Left renal cortex interstitium (tissue), 4 donors: ENCODE data around the gene FAF2. TPM values are rescaled to one million over a fixed set of nuclear protein-coding genes. Genes with fewer than 3 reads are reported as not detected.
"Not testable (repeated sequence)": the region's sequence is repeated elsewhere in the genome, so short reads cannot be mapped to it uniquely, and the experiment has no call there.

Experiments
- DNase-seq, 4 donors: peaks; one replicate each; pipeline ENCODE4 v3.0.0-alpha.2; 2013; ENCODE audit warnings: low read depth in 4 of 4, low spot score in 2 of 4, missing footprints in 1 of 4
- polyA plus RNA-seq, 4 donors: library from polyadenylated mRNA; unstranded; fragments of 120-200 nt; gene quantifications; one replicate each; pipeline ENCODE4 v1.2.1, GENCODE V29; 2013; ENCODE audit not compliant: insufficient read length in 4 of 4

The FAF2 gene
- 10 to 100 TPM; 43.6 to 48.5 (median 46.6) TPM for polyA plus RNA-seq

GRCh38 chr5:176447978-176448608, at the start of gene FAF2:
TSS of gene FAF2 (plus strand) at chr5:176448385. CDS start at chr5:176448408, 23 bp downstream.
- peak; percentile 93 to 98 (median 96) for DNase-seq

DNA sequence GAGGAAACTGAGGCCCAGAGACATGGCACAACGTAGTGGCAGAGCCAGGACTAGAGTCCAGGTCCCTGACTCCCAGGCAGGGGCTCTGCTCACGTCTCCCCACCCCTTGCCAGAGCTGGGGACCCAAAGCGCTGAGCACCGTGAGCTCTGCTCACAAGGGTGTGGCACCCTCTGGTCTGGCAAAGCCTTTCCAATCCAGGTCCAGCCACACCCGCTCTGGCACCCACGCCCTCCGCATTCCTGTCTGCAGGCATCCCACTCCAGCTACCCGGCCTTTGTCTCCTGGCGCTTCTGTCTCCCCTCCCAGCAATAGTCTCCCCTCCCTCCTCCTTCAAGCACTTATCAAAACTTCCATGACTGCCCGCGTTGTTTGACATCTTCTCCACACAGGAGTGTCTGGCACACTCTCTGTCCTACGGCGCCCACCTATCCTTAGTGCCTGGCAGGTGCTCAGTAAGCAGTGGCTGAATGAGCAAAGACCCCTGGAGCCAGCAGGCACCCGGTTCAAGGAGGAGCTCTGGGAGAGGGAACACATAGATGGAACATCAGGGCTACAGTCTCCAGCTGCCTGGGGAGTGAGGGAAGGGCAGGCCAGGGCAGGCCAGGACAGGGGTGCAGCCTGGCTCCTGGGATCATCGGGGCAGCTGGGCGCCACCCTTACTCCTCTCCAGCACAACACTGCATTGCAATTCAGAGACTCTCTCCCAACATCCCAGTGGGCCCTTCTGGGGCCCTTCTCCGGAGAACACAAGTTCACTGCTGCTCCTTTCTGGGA, 47.6 kb upstream of the FAF2 start:
- DNase-seq, result no peak

- no peak for DNase-seq
Observed at GRCh38 chr5:176401281-176402205, 46.6 kb upstream of the FAF2 start.

- no peak for DNase-seq
Observed at GRCh38 chr5:176405656-176406435, 42.3 kb upstream of the FAF2 start.

DNA sequence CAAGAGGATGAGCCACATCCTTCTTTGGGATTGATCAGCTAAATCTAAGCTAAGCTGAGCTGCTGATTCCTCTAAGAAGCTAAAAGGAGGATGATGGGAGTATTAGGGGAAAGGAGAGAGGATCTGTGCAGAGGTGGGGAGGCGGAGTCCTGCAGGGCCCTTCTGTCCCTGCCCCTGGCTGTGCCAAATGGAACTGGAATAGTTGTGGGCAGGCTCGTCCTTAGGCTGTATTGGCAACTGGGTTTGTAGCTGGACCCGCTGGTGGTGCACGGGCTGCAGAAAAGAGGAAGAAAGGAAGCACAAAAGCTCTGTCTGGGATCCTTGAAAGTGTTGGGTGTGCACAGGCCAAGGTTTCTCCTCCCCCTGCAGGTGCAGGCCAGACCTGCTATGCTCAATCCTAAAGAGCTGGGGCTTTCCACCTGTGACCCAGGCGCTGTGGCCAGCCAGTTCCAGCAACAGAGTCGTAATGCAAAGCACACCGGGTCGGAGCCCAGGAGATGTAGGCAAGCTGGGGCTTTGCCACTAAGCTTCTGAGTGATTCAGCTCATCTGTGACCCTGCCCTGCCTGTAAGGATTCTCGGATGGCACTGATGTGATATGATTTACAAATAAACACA, 41.6 kb upstream of the FAF2 start:
- DNase-seq, result no peak

DNA sequence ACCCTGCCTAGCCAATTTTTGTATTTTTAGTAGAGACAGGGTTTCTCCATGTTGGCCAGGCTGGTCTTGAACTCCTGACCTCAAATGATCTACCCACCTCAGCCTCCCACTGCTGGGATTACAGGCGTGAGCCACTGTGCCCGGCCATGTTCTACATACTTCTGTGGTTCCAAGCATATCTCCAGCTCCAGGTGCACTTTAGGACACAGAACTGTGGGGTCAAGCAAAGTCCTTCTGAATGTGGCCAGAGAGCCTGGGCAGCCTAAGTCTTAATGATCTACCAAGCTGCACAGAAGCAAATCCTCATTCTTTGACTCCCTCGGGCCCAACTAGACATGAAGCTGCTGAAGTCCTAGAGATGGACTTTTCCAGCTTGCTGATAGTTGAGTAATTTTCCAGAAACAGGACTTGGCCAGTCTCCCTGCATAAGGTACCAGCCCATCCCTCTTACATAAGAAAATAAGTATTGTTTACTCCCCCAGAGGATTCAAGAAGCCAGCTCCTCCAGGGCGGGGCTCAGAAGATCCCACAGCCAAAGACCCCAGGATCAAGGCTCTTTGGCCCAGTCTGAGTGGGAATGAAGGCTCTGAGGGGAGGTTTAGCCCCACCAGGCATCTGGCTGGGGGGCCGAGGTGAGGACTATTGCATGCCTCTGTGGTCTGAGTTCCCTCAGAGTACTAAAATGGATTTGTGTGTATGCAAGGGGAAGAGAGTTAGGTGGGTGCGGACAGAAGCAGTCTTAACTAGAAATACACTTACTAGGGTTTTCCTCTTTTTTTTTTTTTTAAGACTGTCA, 40.5 kb upstream of the FAF2 start:
- no peak for DNase-seq

DNA sequence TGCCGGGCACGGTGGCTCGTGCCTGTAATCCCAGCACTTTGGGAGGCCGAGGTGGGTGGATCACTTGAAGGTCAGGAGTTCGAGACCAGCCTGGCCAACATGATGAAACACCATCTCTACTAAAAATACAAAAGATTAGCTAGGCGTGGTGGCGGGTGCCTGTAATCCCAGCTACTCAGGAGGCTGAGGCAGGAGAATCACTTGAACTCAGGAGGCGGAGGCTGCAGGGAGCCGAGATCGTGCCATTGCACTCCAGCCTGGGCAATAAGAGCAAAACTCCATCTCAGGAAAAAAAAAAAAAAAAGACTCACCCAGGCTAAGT, 40.0 kb upstream of the FAF2 start:
- not testable (repeated sequence) for DNase-seq

GRCh38 chr5:176408590-176408989, 39.6 kb upstream of the FAF2 start:
- no peak for DNase-seq

- no peak for DNase-seq
Observed at GRCh38 chr5:176409765-176410164, 38.4 kb upstream of the FAF2 start.

GRCh38 chr5:176410486-176411180, 37.6 kb upstream of the FAF2 start:
- DNase-seq, result no peak

DNA sequence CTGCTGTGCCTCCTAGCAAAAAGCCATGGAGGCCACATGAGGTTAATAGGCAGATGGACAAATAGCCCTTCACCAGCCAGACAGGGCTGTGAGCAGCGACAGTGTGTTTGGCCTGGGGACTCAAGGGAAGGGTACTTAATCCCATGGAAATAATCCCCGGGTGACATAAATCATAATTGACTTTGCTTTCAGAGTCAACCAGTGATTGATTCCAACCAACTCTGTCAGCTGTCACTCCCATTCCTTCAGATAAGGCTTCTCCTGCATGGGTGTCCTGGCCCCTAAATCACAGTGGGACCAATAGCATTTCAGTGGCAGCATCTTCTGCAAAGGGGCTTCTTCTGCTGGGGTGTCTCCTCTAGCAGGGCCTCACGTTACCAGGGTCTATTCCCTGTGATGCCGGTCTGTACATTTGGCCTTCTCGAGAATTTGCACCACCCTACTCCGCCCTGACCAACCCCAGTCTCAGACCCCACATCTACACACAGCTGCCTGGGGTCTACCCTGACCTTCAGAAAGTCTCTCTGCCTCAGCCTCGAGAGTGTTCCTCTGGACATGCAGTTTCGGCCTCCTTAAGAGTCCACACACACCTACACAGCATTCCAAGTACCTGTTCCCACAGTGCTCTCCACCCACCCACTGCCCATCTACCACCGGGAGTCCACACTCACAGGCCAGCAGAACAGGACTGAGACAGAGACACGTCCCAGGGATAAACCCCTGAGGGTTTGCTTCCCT, 35.5 kb upstream of the FAF2 start:
- no peak for DNase-seq

GRCh38 chr5:176413255-176413565, 35.0 kb upstream of the FAF2 start:
- DNase-seq, result no peak

- DNase-seq, result no peak
Observed at GRCh38 chr5:176413709-176414191, 34.4 kb upstream of the FAF2 start.

DNA sequence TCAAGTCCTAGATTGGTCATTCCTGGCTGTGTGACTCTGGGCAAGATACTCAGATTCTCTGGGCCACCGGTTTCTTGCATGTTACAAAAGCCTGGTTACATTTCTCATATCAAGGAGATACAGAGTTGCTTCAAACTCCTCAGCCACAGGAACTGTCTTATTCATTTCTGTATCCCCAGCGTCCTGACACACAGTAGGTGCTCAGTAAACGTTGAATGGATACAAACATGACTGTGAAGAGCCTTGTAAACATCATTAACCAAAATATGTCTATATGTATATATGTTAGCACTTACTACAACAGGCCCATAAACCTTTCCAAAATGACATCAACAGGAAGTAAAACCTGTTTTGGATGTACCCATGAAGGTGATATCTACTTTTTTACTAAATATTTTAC, 33.5 kb upstream of the FAF2 start:
- DNase-seq, result no peak

GRCh38 chr5:176415240-176415951, 32.8 kb upstream of the FAF2 start:
- DNase-seq, result no peak

DNA sequence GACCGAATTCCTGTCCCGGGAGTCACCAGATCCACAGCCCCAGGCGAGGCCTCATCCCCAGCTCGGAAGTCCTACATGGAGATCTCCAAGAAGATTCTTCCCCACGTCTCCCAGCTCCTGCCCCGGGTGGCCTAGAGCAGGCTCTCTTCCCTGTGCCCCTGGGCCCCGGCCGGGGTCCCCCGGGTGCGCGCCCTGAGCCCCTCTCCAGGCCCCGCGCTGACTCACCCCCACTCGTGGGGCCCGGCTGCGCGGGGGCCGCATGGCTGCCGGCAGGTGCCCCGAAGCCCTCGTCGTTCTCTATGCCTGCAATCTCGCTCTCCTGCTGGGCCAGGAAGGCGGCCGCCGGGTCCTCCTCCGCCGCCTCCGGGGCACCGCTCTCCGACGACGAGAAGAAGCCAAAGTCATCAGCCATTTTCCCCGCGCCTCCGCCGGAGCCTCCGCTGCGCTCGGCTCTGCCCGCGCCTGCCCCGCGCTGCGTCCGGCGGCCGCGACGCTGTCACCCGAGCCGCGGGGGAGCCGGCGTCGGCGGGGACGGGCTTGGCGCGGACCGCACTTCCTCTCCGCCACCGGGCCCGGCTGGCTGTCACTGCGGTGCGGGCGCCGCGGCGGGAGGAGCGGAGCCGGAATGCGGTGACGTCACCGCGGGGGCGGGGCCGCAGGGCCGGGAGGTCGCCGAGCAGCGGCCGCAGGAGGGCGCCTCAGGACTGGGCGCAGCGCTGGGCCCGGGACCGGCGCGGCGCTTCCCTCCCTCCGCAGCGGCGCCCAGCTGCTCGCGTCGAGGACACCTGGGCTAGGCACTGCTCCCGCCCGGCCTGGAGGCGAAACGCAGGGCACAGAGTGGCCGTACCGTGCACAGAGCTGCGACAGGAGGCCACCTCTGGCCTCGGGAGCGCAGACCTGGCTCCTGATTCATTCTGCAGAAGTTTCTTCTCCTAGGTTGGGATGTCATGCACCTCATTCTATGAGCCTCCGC, 31.9 kb upstream of the FAF2 start, which contains the start of gene CLTB:
CLTB (minus strand) TSS at position 588 of the 973 bp plus-strand sequence; CDS start at position 412, 176 bp downstream.
- peak; percentile 55 to 83 (median 80) for DNase-seq
